HG03558 (cell line): ENCODE measurements around the gene TUBAL3.

Experiments used
- ATAC-seq: cut with Tn5 transposase; IDR thresholded peaks from one replicate; pipeline ENCODE4 v1.9.1; 2021; ENCODE audit warnings: moderate number of reproducible peaks; ENCODE audit not compliant: unreplicated experiment; ENCODE audit errors: extremely low read depth

Gene TUBAL3

DNA sequence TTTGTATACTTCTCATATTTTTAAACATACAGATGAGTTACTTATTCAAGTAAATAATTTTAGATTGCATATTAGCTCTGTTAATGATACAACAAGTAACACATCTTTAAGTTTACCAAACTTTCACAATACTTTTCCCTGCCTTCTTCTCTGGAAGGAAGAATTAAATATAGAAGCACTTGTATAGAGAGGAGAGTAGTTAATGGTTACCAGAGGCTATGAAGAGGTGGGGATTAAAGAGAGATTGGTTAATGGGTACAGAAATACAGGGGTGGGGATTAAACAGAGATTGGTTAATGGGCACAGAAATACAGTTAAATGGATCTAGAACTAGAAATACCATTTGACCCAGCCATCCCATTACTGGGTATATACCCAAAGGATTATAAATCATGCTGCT lies 59.9 kb downstream of the TUBAL3 start:
- ATAC-seq: no peak

DNA sequence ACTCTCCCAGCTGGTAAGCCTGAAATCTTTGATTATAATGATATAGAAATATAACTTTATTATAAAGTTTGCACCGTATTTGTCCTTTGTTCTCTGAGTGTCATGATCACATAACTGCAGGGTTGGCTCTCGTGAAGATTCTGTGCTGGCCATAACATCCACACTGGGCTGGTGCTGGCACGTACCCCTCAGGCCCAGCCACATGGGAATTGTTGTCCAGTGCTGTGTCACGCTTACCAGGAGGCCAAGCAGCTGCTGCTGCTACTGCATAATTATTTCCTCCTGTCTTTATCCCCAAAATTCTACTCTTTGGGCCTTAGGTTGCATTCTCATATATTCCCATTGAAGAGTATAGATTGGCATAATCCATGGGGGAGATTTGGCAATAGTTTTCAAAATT lies 60.6 kb downstream of the TUBAL3 start:
- ATAC-seq: no peak

DNA sequence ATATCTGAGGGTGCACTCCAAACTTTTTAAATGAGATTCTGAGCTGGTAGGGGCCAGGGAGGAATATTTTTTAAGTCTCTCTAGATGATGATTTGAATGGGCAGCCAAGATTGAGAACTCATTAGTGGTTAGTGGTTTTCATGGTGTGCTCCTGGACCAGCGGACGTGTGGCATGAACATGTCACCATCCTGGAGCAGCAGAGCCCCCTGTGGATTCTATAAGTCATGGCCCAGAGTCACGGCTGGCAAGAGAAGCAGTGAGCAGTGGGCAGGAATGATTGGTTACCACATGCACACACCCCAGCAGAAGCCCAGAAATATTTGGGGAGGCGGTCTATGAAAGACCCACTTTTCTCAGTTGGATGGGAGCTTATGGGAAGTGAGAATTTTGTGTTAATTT lies 61.1 kb downstream of the TUBAL3 start:
- ATAC-seq: no peak
